ENCODE measurements around the gene POC1A.

POC1A gene

GRCh38 chr3:52070724-52071621 is 83.2 kb downstream of the POC1A start:
- ATAC-seq (replicated peaks): peak; percentile 52
- H3K4me3 Mint-ChIP-seq: peak overlapping the region in 1 of 2 donors; percentile 33
- peak overlapping the region; percentile 69 to 79 for H3K27ac Mint-ChIP-seq
- H3K27me3 Mint-ChIP-seq: no peaks in the 10 kb centered on the region
- peaks cover 4 to 20% of the 10 kb centered on the region in 2 donors for H3K4me1 Mint-ChIP-seq (ENCODE audit: low read depth in 2 of 2)
- H3K9me3 Mint-ChIP-seq: no peaks in the 10 kb centered on the region
- peak in 1 of 3 experiments; percentile 15 for DNase-seq
- no peaks in the 10 kb centered on the region for H3K36me3 Mint-ChIP-seq (ENCODE audit: insufficient read depth)

- Mint-ChIP-seq H3K27ac (peak overlapping the region in 1 of 2 donors; percentile 68), H3K9me3 (no peaks in the 10 kb centered on the region)
- ATAC-seq (replicated peaks): no peak
These were observed 84.4 kb downstream of the POC1A start for GRCh38 chr3:52069855-52070254.

DNA sequence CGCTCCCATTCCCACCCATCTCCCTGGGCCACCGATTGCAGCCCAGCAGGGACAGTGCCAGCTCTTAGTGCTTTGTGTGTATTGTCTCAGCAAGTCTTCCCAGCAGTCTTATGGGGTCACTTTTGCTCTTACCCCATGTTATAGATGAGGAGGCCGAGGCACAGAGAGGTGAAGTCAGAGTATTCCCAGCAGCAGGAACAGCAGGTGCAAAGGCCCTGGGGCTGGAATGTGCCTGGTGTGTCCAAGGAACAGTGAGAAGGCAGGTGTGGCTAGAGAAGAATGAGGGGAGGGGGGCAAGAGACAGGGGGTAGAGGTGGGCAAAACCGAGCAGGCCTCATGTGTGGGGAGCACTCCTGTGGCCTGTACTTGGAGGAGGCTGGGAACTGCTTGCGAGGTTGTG is 85.1 kb downstream of the POC1A start:
- Mint-ChIP-seq H3K27me3 (no peaks in the 10 kb centered on the region), H3K27ac (no peak overlapping the region), H3K9me3 (no peaks in the 10 kb centered on the region), H3K36me3 (ENCODE audit: insufficient read depth) (no peaks in the 10 kb centered on the region), H3K4me3 (no peak overlapping the region), H3K4me1 (ENCODE audit: low read depth in 2 of 2) (peaks cover 4 to 20% of the 10 kb centered on the region in 2 donors)
- ATAC-seq (replicated peaks) (no peak), DNase-seq (no peak)

More at GRCh38 chr3:52069855-52070254, 84.4 kb downstream of the POC1A start:
- no peaks in the 10 kb centered on the region for H3K36me3 Mint-ChIP-seq (ENCODE audit: insufficient read depth)
- DNase-seq: no peak
- peaks cover 4 to 20% of the 10 kb centered on the region in 2 donors for H3K4me1 Mint-ChIP-seq (ENCODE audit: low read depth in 2 of 2)
- no peaks in the 10 kb centered on the region for H3K27me3 Mint-ChIP-seq
- H3K4me3 Mint-ChIP-seq: no peak overlapping the region

DNA sequence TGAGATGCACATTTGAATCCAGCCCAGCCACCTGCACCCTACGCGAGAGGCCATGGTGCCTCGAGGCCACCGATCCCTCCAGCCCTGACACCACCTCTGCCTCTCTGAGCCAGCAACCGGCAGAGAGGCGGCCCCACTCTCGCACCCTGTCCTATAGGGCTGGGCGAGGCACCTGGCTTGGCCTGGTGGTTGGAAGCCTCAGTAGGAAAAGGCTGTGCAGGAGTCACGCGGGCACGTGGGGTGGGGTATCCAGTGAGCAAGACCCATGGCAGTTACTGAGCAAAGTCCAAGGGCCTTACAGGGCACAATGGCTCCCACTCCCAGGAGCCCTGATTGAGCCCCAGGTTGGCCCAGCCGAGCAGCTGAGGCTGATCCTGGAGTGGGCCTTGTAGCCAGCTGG is 85.5 kb downstream of the POC1A start:
- Mint-ChIP-seq H3K9me3 (no peaks in the 10 kb centered on the region), H3K27me3 (no peaks in the 10 kb centered on the region), H3K27ac (no peak overlapping the region), H3K4me3 (no peak overlapping the region), H3K36me3 (ENCODE audit: insufficient read depth) (no peaks in the 10 kb centered on the region), H3K4me1 (ENCODE audit: low read depth in 2 of 2) (peaks cover 4 to 20% of the 10 kb centered on the region in 2 donors)
- no peak for ATAC-seq (replicated peaks)
- DNase-seq: no peak

- Mint-ChIP-seq H3K27ac (no peak overlapping the region), H3K36me3 (ENCODE audit: insufficient read depth) (no peaks in the 10 kb centered on the region), H3K4me1 (ENCODE audit: low read depth in 2 of 2) (peaks cover 4 to 20% of the 10 kb centered on the region in 2 donors), H3K4me3 (no peak overlapping the region), H3K9me3 (no peaks in the 10 kb centered on the region), H3K27me3 (no peaks in the 10 kb centered on the region)
- no peak for DNase-seq
- ATAC-seq (replicated peaks): no peak
These were observed 86.1 kb downstream of the POC1A start for GRCh38 chr3:52068055-52068571.

- H3K9me3 Mint-ChIP-seq: no peaks in the 10 kb centered on the region
- no peaks in the 10 kb centered on the region for H3K27me3 Mint-ChIP-seq
- H3K4me1 Mint-ChIP-seq (ENCODE audit: low read depth in 2 of 2): peaks cover 4 to 20% of the 10 kb centered on the region in 2 donors
- DNase-seq: no peak
- no peak overlapping the region for H3K27ac Mint-ChIP-seq
- H3K4me3 Mint-ChIP-seq: no peak overlapping the region
- H3K36me3 Mint-ChIP-seq (ENCODE audit: insufficient read depth): no peaks in the 10 kb centered on the region
- no peak for ATAC-seq (replicated peaks)
These were observed 86.7 kb downstream of the POC1A start for GRCh38 chr3:52067526-52067925.

DNA sequence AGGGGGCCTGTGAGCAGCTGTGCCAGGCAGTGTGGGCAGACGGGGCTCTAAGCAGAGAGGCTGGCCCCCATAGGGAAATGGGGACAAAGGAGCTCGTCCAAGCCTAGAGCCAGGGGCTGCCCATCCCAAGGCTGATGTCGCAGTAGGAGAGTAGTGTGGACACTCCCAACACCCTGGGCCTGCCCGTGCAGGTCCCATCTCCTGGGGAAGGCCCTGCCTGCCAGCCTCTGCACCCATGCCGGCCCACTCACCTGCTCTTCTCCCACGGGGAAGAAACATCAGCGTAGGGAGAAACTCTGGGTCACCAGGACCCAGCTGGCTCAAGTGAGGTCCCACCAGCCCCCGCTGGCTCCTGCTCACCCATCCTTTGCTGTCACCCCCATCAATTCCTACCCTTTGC is 87.2 kb downstream of the POC1A start:
- DNase-seq (no peak), ATAC-seq (replicated peaks) (no peak)
- no peaks in the 10 kb centered on the region for H3K9me3 Mint-ChIP-seq
- no peak overlapping the region for H3K4me3 Mint-ChIP-seq
- H3K27ac Mint-ChIP-seq: no peak overlapping the region
- H3K27me3 Mint-ChIP-seq: no peaks in the 10 kb centered on the region
- peaks cover 4 to 16% of the 10 kb centered on the region in 2 donors for H3K4me1 Mint-ChIP-seq (ENCODE audit: low read depth in 2 of 2)
- H3K36me3 Mint-ChIP-seq (ENCODE audit: insufficient read depth): no peaks in the 10 kb centered on the region

DNA sequence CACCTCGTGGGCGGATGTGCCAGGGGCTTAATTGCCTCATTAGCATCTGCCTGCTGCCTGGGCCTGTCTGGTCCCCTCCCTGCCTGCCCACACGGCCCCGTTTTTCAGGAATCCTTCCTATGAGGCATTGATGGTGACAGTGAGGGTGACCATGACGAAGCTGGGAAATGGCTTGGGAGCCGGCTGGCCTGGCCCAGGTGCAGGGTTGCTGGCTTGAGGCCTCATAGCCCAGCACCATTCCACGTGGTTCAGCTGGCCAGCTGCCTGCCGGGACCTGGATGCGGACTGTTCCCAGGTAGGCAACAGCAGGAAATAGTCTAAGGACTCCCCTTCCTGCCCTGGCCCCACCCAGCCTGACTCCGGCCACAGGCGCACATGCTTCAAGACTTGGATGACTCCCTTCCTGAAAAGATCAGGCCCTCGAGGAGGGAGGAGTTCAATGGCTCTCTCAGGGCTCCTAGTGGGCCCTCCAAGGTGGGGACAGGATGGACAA is 88.9 kb downstream of the POC1A start:
- H3K36me3 Mint-ChIP-seq (ENCODE audit: insufficient read depth): peaks cover 2% of the 10 kb centered on the region
- no peak overlapping the region for H3K27ac Mint-ChIP-seq
- H3K27me3 Mint-ChIP-seq: no peaks in the 10 kb centered on the region
- no peaks in the 10 kb centered on the region for H3K9me3 Mint-ChIP-seq
- no peak overlapping the region for H3K4me3 Mint-ChIP-seq
- ATAC-seq (replicated peaks) (no peak), DNase-seq (no peak)
- H3K4me1 Mint-ChIP-seq (ENCODE audit: low read depth in 2 of 2): peaks cover 0 to 4% of the 10 kb centered on the region in 2 donors

- no peak for DNase-seq
- Mint-ChIP-seq H3K27ac (no peak overlapping the region), H3K9me3 (no peaks in the 10 kb centered on the region), H3K36me3 (ENCODE audit: insufficient read depth) (peaks cover 2% of the 10 kb centered on the region), H3K27me3 (no peaks in the 10 kb centered on the region), H3K4me3 (no peak overlapping the region), H3K4me1 (ENCODE audit: low read depth in 2 of 2) (peaks cover 0 to 1% of the 10 kb centered on the region in 2 donors)
- ATAC-seq (replicated peaks): no peak
These were observed 89.7 kb downstream of the POC1A start for GRCh38 chr3:52064561-52064960.

DNA sequence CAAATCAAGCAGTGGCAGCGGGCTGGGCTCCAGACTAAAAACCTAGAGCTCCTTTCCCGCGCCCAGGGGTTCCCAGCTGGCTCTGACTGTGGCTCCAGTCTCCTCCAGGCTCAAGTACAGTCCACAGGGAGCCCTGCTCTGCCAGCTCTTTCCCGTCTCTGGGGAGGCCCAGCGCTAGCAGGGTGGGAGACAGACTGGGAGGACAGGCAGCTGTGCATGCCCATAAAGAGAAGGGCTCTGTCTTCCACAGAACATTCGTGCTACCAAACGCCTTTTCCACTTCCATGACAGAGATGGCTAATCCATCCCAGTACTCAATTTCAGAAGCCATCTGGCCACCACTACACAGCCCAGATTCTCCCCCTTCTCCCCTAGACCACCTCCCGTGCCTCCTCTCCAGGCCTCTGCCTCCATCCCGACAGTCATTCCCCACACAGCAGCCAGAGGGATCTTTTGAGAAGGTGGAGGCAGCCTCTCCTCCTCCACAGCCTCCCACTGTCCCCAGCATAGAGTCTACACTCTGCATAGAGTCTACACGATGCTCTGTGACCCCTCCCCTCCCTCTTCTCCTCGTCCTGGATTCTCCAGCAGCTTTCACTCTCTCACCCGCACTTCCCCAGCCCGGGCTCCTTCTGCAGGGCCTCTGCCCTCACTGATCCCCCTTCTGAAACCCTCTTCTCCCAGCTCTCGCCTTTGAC is 91.0 kb downstream of the POC1A start:
- H3K4me3 Mint-ChIP-seq: no peak overlapping the region
- H3K36me3 Mint-ChIP-seq (ENCODE audit: insufficient read depth): peaks cover 6% of the 10 kb centered on the region
- H3K27me3 Mint-ChIP-seq: no peaks in the 10 kb centered on the region
- H3K4me1 Mint-ChIP-seq (ENCODE audit: low read depth in 2 of 2): peaks cover 0 to 2% of the 10 kb centered on the region in 2 donors
- ATAC-seq (replicated peaks) (no peak), DNase-seq (no peak)
- H3K9me3 Mint-ChIP-seq: no peaks in the 10 kb centered on the region
- peak overlapping the region in 1 of 2 donors; percentile 18 for H3K27ac Mint-ChIP-seq

- Mint-ChIP-seq H3K4me3 (no peak overlapping the region), H3K4me1 (ENCODE audit: low read depth in 2 of 2) (peaks cover 0 to 5% of the 10 kb centered on the region in 2 donors), H3K9me3 (no peaks in the 10 kb centered on the region), H3K27me3 (no peaks in the 10 kb centered on the region), H3K27ac (no peak overlapping the region), H3K36me3 (ENCODE audit: insufficient read depth) (peaks cover 8% of the 10 kb centered on the region)
- ATAC-seq (replicated peaks): peak; percentile 22
- DNase-seq: no peak
These were observed 91.7 kb downstream of the POC1A start for GRCh38 chr3:52062505-52062904.

DNA sequence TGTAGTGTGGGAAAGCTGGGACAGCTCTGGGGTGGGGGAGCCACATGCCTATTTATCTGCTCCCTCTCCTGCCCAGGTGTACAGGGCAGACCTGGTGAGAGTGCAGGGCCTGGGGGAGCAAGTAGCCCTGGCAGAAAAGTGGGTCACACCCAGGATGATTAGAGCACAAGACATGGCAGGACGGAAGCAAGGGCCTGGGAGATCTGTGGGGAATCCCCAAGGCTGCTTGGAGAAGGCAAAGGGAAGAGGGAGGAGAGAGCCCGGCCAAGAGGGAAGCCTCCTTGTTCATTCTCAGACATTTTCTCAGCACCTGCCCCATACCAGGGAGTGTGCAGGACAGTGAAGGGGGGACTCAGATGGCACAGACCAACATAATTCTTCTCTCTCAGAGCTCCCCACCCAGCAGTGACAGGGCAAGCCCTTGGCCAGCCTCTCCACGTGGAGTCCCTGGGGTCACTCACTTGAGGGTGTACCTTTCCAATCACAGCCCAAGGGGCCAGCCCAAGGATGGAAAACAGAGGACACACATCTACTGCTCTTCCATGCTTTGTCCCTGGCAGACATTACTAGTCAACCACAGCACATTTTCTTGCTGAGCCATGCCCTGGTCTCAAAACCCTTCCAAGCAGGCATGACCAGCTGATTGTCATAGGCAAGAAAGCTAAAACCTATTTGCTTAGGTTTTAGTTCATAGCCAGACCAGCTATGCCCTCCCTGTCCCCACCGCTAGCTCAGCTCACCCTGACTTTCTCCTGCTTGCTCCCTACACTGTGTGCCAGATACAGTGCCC is 92.9 kb downstream of the POC1A start:
- ATAC-seq (replicated peaks): no peak
- H3K27ac Mint-ChIP-seq: no peak overlapping the region
- H3K4me1 Mint-ChIP-seq (ENCODE audit: low read depth in 2 of 2): peaks cover 0 to 13% of the 10 kb centered on the region in 2 donors
- no peaks in the 10 kb centered on the region for H3K9me3 Mint-ChIP-seq
- DNase-seq: no peak
- H3K27me3 Mint-ChIP-seq: no peaks in the 10 kb centered on the region
- no peak overlapping the region for H3K4me3 Mint-ChIP-seq
- H3K36me3 Mint-ChIP-seq (ENCODE audit: insufficient read depth): peaks cover 18% of the 10 kb centered on the region

GRCh38 chr3:52059781-52060180 is 94.4 kb downstream of the POC1A start:
- no peak overlapping the region for H3K4me3 Mint-ChIP-seq
- peaks cover 28% of the 10 kb centered on the region for H3K36me3 Mint-ChIP-seq (ENCODE audit: insufficient read depth)
- DNase-seq (no peak), ATAC-seq (replicated peaks) (no peak)
- peaks cover under 1 to 17% of the 10 kb centered on the region in 2 donors for H3K4me1 Mint-ChIP-seq (ENCODE audit: low read depth in 2 of 2)
- H3K27ac Mint-ChIP-seq: no peak overlapping the region
- no peaks in the 10 kb centered on the region for H3K9me3 Mint-ChIP-seq
- no peaks in the 10 kb centered on the region for H3K27me3 Mint-ChIP-seq
